GM12878 (cell line): ENCODE results near the gene DUSP15. TPM values are rescaled to one million over a fixed set of nuclear protein-coding genes. Genes with fewer than 3 reads are reported as not detected.

Experiments used
- ATAC-seq: fragments of 200-7000 bp; cut with Tn5 transposase; 3 replicates; pipeline ENCODE4 v1.9.1; 2020; ENCODE audit warnings: mild to moderate bottlenecking, moderate library complexity
- BruUV-seq: library from RNA; stranded (reverse); fragments of 400-500 nt; replicated peaks from 2 replicates; lab custom pipeline; 2021; lab: Mats Ljungman, UMichigan
- CTCF ChIA-PET: fragments of 300-600 bp; sonication (Branson Sonifier 250); formaldehyde crosslinking; extraction: SDS; loops from one replicate; lab custom pipeline; 2021; ENCODE audit warnings: inconsistent platforms; lab: Yijun Ruan, JAX
- POLR2A ChIA-PET: fragments of 350-600 bp; formaldehyde crosslinking; extraction: SDS; loops from one replicate; lab custom pipeline; 2021; ENCODE audit warnings: inconsistent platforms; lab: Charles Lee
- RAD21 ChIA-PET: fragments of 300-600 bp; sonication (Branson Sonifier 250); formaldehyde crosslinking; loops from one replicate; lab custom pipeline; 2023; ENCODE audit warnings: antibody characterized with exemption; ENCODE audit not compliant: unreplicated experiment; lab: Charles Lee
- SMC1A ChIA-PET: fragments of 300-600 bp; sonication (Branson Sonifier 250); formaldehyde crosslinking; loops from one replicate; lab custom pipeline; 2023; ENCODE audit not compliant: unreplicated experiment, uncharacterized antibody; lab: Charles Lee
- DNase-seq: peaks from one replicate; pipeline ENCODE4 v3.0.0-alpha.2; 2011; ENCODE audit warnings: low read depth, low spot score
- FAIRE-seq: peaks from 3 replicates; lab custom pipeline; 2011; peaks lifted over from hg19 to GRCh38; lab: Jason Lieb, UNC
- H2AFZ ChIP-seq: 2 replicates; pipeline ENCODE4 v1.6.0; 2011; ENCODE audit warnings: low read depth, low read length, control low read depth; ENCODE audit not compliant: control insufficient read depth
- H3K27ac ChIP-seq: 2 replicates; pipeline ENCODE4 v1.5.1; 2011; ENCODE audit warnings: control low read depth; ENCODE audit not compliant: control insufficient read depth, insufficient read depth
- H3K27me3 ChIP-seq, 2 experiments: replicated peaks in 1 of 2; 2 replicates each; pipeline versions ENCODE4 v1.6.0 to v1.6.1; 2011; ENCODE audit warnings: low read length in 1 of 2; ENCODE audit not compliant: control insufficient read depth in 2 of 2, insufficient read depth in 2 of 2
- H3K36me3 ChIP-seq, 2 experiments: 2 replicates each; pipeline ENCODE4 v1.5.1; 2011; ENCODE audit warnings: low read length in 1 of 2; ENCODE audit not compliant: control insufficient read depth in 2 of 2, insufficient read depth in 2 of 2
- H3K4me1 ChIP-seq: 2 replicates; pipeline ENCODE4 v1.6.1; 2011; ENCODE audit warnings: mild to moderate bottlenecking, low read length, moderate library complexity, mixed read lengths; ENCODE audit not compliant: control insufficient read depth, insufficient read depth
- H3K4me2 ChIP-seq: 2 replicates; pipeline ENCODE4 v1.6.0; 2011; ENCODE audit warnings: control low read depth; ENCODE audit not compliant: control insufficient read depth, insufficient read depth
- H3K4me3 ChIP-seq: fragments of 200-600 bp; sonication (generic); 2 replicates; pipeline ENCODE4 v1.5.1; 2016
- H3K79me2 ChIP-seq: 2 replicates; pipeline ENCODE4 v1.6.0; 2011; ENCODE audit warnings: low read length; ENCODE audit not compliant: control insufficient read depth, insufficient read depth
- H3K9ac ChIP-seq: 2 replicates; pipeline ENCODE4 v1.8.0; 2011; ENCODE audit warnings: low read length, control low read depth, mixed read lengths; ENCODE audit not compliant: control insufficient read depth, insufficient read depth
- H3K9me3 ChIP-seq: replicated peaks from 3 replicates; pipeline ENCODE4 v1.5.1; 2011; ENCODE audit warnings: mild to moderate bottlenecking, low read length; ENCODE audit not compliant: control insufficient read depth, insufficient read depth
- H4K20me1 ChIP-seq: 2 replicates; pipeline ENCODE4 v1.6.0; 2011; ENCODE audit not compliant: control insufficient read depth, insufficient read depth
- CBX3 ChIP-seq: fragments of 200-600 bp; sonication (generic); IDR thresholded peaks from 2 replicates; pipeline ENCODE4 v1.6.1; 2016; ENCODE audit warnings: low read depth, borderline replicate concordance
- IRF4 ChIP-seq: IDR thresholded peaks from 2 replicates; pipeline ENCODE4 v1.6.1; 2011; ENCODE audit warnings: low read depth, low read length
- MYC ChIP-seq: IDR thresholded peaks from 2 replicates; pipeline ENCODE4 v1.6.1; 2011; ENCODE audit warnings: mild to moderate bottlenecking, low read length, moderate library complexity, inconsistent platforms; ENCODE audit not compliant: insufficient read depth, insufficient replicate concordance, insufficient read length, severe bottlenecking
- PKNOX1 ChIP-seq: fragments of 450-650 bp; IDR thresholded peaks from 2 replicates; pipeline ENCODE4 v1.6.1; 2016; ENCODE audit warnings: mild to moderate bottlenecking
- SIX5 ChIP-seq: IDR thresholded peaks from 2 replicates; pipeline ENCODE4 v1.6.1; 2011; ENCODE audit warnings: mild to moderate bottlenecking, low read depth, low read length, moderate library complexity; ENCODE audit not compliant: severe bottlenecking
- SMAD1 ChIP-seq: fragments of 450-650 bp; IDR thresholded peaks from 2 replicates; pipeline ENCODE4 v1.6.1; 2018; ENCODE audit warnings: mild to moderate bottlenecking, low read depth; ENCODE audit not compliant: partially characterized antibody
- STAT3 ChIP-seq: IDR thresholded peaks from 2 replicates; pipeline ENCODE4 v1.6.1; 2011; ENCODE audit warnings: low read depth, low read length, improper control_type of control experiment
- TBL1XR1 ChIP-seq: IDR thresholded peaks from 2 replicates; pipeline ENCODE4 v1.6.1; 2012; ENCODE audit warnings: low read depth, low read length, improper control_type of control experiment
- TCF7 ChIP-seq: IDR thresholded peaks from 2 replicates; pipeline ENCODE4 v1.6.1; 2014; ENCODE audit warnings: antibody characterized with exemption, borderline replicate concordance
- ZNF687 ChIP-seq: fragments of 450-650 bp; IDR thresholded peaks from 2 replicates; pipeline ENCODE4 v1.6.1; 2017; ENCODE audit warnings: mild to moderate bottlenecking, moderate library complexity
- WGBS: methylation state at CpG from one replicate; pipeline ENCODE4 v1.1.6; 2016; ENCODE audit warnings: low lambda C conversion rate; ENCODE audit not compliant: insufficient replicate concordance, insufficient coverage; ENCODE audit errors: missing lambda C conversion rate; 5-methylcytosine and 5-hydroxymethylcytosine counted together
- in situ Hi-C: fragments of 300-500 bp; cut with MboI; formaldehyde crosslinking; loops from 9 replicates; pipeline ENCODE4 v1.14.3; 2018; ENCODE audit warnings: mixed read lengths
- intact Hi-C: fragments of 100-400 bp; cut with micrococcal nuclease; formaldehyde crosslinking; loops from one replicate; pipeline ENCODE4 v1.14.2; 2022; ENCODE audit not compliant: unreplicated experiment
- polyA plus RNA-seq, 11 experiments: library from polyadenylated mRNA; depleted of rRNA in 4 of 11; unstranded in 6 of 11; stranded (reverse) in 5 of 11; fragments of >200 nt; fragmentation: Nextera tagmentation in 4 of 11; fragmentation: Illumina TruSeq in 1 of 11; extraction: Ambion mirVana in 4 of 11; extraction: Trizol in 1 of 11; gene quantifications; 1 replicate in 1 of 11; 2 replicates in 10 of 11; pipeline versions ENCODE4 v1.2.1 to v1.2.3, GENCODE V29; 2011 to 2016; ENCODE audit warnings: inconsistent platforms in 2 of 11, missing spikeins in 2 of 11, low read depth in 1 of 11
- total RNA-seq, 4 experiments: library from RNA; depleted of rRNA in 3 of 4; stranded (reverse); fragments of >200 nt in 3 of 4; fragmentation: Illumina TruSeq in 1 of 4; extraction: Trizol in 1 of 4; gene quantifications; 2 replicates each; pipeline versions ENCODE4 v1.2.1 to v1.2.3, GENCODE V29; 2013 to 2021
- TF ChIP-seq, protein P1 (sequence below): fragments of 450-650 bp; IDR thresholded peaks from 2 replicates; pipeline ENCODE4 v1.6.1; 2017; ENCODE audit warnings: borderline replicate concordance

The DUSP15 gene
- total and polyA plus RNA-seq, 10 of the 15 experiments (the other 5 are each of a cell fraction or from before 2014, with no cell fraction given), result 0.06 to 2.5 (median 0.67) TPM; not detected in 1

DNA sequence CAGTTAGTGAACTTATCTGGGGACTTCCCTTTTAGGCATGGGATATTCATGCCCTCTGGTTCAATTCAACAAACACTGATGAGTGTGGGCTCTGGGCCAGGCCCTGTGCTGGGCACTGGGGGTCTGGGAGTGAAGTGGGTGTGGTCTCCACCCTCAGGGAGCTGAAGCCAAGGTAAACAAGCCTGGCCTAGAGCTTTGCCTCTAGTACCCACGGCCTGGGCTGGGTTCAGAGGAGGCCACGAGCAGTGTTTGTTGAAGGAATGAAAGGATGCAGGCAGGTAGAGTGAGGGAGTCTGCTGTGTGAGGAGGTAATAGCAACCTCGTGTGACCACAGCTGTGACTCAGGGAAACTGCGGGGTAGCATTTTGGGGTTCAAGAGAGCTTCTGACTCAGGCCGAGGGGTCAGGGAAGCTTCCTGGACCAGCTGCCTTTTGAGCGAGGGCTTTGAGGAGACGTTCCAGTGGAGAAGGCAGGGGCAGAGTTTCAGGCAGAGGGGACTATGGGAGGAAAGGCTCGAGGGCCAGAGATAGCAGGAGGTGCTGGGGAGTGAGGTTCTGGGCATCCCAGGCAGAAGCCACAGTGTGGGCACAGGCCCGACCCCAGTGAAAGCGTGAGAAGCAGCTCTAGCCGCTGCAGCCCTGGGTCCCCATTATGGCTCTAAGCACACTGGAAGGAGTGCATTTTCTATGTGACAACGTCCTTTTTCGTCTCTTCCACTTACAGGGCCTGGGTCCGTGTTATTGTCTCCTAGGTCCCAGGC, 45.6 kb downstream of the DUSP15 start:
- RAD21 ChIA-PET, result interaction anchor here (0.6 to 4.1 kb wide), 4 partner anchors 22 to 188 kb away, joined by 3 to 25 read pairs (median 6); partner anchors contain the start of gene PDRG1
- Histone ChIP-seq H3K27me3 (no peaks in the 10 kb centered on the region), H2AFZ (no peak overlapping the region), H3K36me3 (no peaks in the 10 kb centered on the region), H4K20me1 (no peaks in the 10 kb centered on the region), H3K9ac (no peak overlapping the region), H3K27ac (no peak overlapping the region), H3K4me2 (no peak overlapping the region), H3K9me3 (no peaks in the 10 kb centered on the region), H3K4me3 (no peak overlapping the region), H3K4me1 (no peaks in the 10 kb centered on the region), H3K79me2 (no peaks in the 10 kb centered on the region)
- intact Hi-C loops (no loop called here), in situ Hi-C loops (loop anchor here (10.0 kb wide), 1 partner anchor 830 kb away; no protein-coding TSS in a partner anchor)
- CTCF ChIA-PET, result interaction anchor here (1.9 to 8.8 kb wide), 7 partner anchors 9 to 267 kb away, joined by 5 to 109 read pairs (median 17); partner anchors contain the start of gene FOXS1
- SMC1A ChIA-PET, result interaction anchor here (1.1 kb wide), 1 partner anchor 28 kb away, joined by 3 read pairs; no protein-coding TSS in a partner anchor
- POLR2A ChIA-PET, result no interaction called here
- WGBS, result 52% methylated on average over 14 of the region's 14 CpGs
- ATAC-seq (no peak), DNase-seq (no peak), FAIRE-seq (no peak)
- no TSS peak for BruUV-seq
- TF ChIP-seq MYC (no peak), IRF4 (no peak), STAT3 (no peak), TCF7 (no peak), SIX5 (no peak), PKNOX1 (no peak), TBL1XR1 (no peak), ZNF687 (no peak), SMAD1 (no peak), CBX3 (no peak)
- TF ChIP-seq, protein P1, sequence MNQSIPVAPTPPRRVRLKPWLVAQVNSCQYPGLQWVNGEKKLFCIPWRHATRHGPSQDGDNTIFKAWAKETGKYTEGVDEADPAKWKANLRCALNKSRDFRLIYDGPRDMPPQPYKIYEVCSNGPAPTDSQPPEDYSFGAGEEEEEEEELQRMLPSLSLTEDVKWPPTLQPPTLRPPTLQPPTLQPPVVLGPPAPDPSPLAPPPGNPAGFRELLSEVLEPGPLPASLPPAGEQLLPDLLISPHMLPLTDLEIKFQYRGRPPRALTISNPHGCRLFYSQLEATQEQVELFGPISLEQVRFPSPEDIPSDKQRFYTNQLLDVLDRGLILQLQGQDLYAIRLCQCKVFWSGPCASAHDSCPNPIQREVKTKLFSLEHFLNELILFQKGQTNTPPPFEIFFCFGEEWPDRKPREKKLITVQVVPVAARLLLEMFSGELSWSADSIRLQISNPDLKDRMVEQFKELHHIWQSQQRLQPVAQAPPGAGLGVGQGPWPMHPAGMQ, result no peak
